ENCODE measurements around the gene IL22RA1. TPM values are rescaled to one million over a fixed set of nuclear protein-coding genes. Genes with fewer than 3 reads are reported as not detected.

The IL22RA1 gene
- polyA plus RNA-seq, 1 donor from 2014 or later: not detected

- Histone ChIP-seq H3K4me2 (ENCODE audit: low read length) (no peak overlapping the region), H3K4me3 (ENCODE audit: low read length) (no peak overlapping the region), H4K20me1 (ENCODE audit: insufficient read depth) (no peaks in the 10 kb centered on the region), H3K36me3 (ENCODE audit: insufficient read depth, low read length) (no peaks in the 10 kb centered on the region), H3K79me2 (replicated peaks; ENCODE audit: insufficient read depth, low read length) (no peaks in the 10 kb centered on the region), H3K27ac (ENCODE audit: low read length) (no peak overlapping the region), H3F3A (ENCODE audit: insufficient read depth, low read length, poor library complexity, severe bottlenecking) (no peaks in the 10 kb centered on the region), H2AFZ (ENCODE audit: low read depth, low read length) (no peak overlapping the region), H3K9ac (ENCODE audit: low read length) (no peak overlapping the region), H3K27me3 (ENCODE audit: insufficient read depth, low read depth, low read length) (no peaks in the 10 kb centered on the region), H3K9me3 (ENCODE audit: low read length) (no peaks in the 10 kb centered on the region), H3K9me2 (ENCODE audit: insufficient read depth, low read length) (no peaks in the 10 kb centered on the region)
- TF ChIP-seq REST (IDR thresholded peaks at IDR 0.05; ENCODE audit: borderline replicate concordance): no peak
- TF ChIP-seq RAD21 (conservative IDR thresholded peaks at IDR 0.05): no peak
- TF ChIP-seq EZH2 (IDR thresholded peaks at IDR 0.05; ENCODE audit: borderline replicate concordance, insufficient read depth, low read length, poor library complexity, severe bottlenecking): no peak
- TF ChIP-seq POLR2AphosphoS5 (IDR thresholded peaks at IDR 0.05): no peak
- no peak for TF ChIP-seq EP300 (conservative IDR thresholded peaks at IDR 0.05; ENCODE audit: poor library complexity, severe bottlenecking)
- TF ChIP-seq TAF1 (IDR thresholded peaks at IDR 0.05; ENCODE audit: low read depth): no peak
- TF ChIP-seq, protein P1, sequence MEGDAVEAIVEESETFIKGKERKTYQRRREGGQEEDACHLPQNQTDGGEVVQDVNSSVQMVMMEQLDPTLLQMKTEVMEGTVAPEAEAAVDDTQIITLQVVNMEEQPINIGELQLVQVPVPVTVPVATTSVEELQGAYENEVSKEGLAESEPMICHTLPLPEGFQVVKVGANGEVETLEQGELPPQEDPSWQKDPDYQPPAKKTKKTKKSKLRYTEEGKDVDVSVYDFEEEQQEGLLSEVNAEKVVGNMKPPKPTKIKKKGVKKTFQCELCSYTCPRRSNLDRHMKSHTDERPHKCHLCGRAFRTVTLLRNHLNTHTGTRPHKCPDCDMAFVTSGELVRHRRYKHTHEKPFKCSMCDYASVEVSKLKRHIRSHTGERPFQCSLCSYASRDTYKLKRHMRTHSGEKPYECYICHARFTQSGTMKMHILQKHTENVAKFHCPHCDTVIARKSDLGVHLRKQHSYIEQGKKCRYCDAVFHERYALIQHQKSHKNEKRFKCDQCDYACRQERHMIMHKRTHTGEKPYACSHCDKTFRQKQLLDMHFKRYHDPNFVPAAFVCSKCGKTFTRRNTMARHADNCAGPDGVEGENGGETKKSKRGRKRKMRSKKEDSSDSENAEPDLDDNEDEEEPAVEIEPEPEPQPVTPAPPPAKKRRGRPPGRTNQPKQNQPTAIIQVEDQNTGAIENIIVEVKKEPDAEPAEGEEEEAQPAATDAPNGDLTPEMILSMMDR (IDR thresholded peaks at IDR 0.05; ENCODE audit: poor library complexity, severe bottlenecking): no peak
- TF ChIP-seq MXI1 (conservative IDR thresholded peaks at IDR 0.05; ENCODE audit: poor library complexity, severe bottlenecking): no peak
- TF ChIP-seq SMC3 (conservative IDR thresholded peaks at IDR 0.05; ENCODE audit: poor library complexity): no peak
Observed at GRCh38 chr1:24140741-24141181, 2.2 kb downstream of the IL22RA1 start.

- no peak for TF ChIP-seq REST (IDR thresholded peaks at IDR 0.05; ENCODE audit: borderline replicate concordance)
- TF ChIP-seq TAF1 (IDR thresholded peaks at IDR 0.05; ENCODE audit: low read depth): no peak
- no peak for TF ChIP-seq EZH2 (IDR thresholded peaks at IDR 0.05; ENCODE audit: borderline replicate concordance, insufficient read depth, low read length, poor library complexity, severe bottlenecking)
- TF ChIP-seq POLR2AphosphoS5 (IDR thresholded peaks at IDR 0.05): no peak
- Histone ChIP-seq H3K79me2 (replicated peaks; ENCODE audit: insufficient read depth, low read length) (no peaks in the 10 kb centered on the region), H3K9ac (ENCODE audit: low read length) (no peak overlapping the region), H3F3A (ENCODE audit: insufficient read depth, low read length, poor library complexity, severe bottlenecking) (no peaks in the 10 kb centered on the region), H3K27ac (ENCODE audit: low read length) (no peak overlapping the region), H3K4me3 (ENCODE audit: low read length) (no peak overlapping the region), H3K4me2 (ENCODE audit: low read length) (no peak overlapping the region), H2AFZ (ENCODE audit: low read depth, low read length) (no peak overlapping the region), H3K27me3 (ENCODE audit: insufficient read depth, low read depth, low read length) (no peaks in the 10 kb centered on the region), H3K36me3 (ENCODE audit: insufficient read depth, low read length) (no peaks in the 10 kb centered on the region), H3K9me3 (ENCODE audit: low read length) (no peaks in the 10 kb centered on the region), H4K20me1 (ENCODE audit: insufficient read depth) (no peaks in the 10 kb centered on the region), H3K9me2 (ENCODE audit: insufficient read depth, low read length) (no peaks in the 10 kb centered on the region)
Observed at GRCh38 chr1:24139841-24140425, 3.0 kb downstream of the IL22RA1 start.
